Stimulated activated CD8-positive, alpha-beta memory T cell treated with anti-CD3 and anti-CD28 coated beads, Interleukin-4, amount 100 ng/mL, for 1 hour (primary cell): ENCODE data around the gene GYG2.
"Not testable (repeated sequence)": the region's sequence is repeated elsewhere in the genome, so short reads cannot be mapped to it uniquely, and the experiment has no call there.

Experiments
- DNase-seq, 2 donors: peaks; one replicate each; pipeline ENCODE4 v3.0.0-alpha.2; 2020; ENCODE audit warnings: low read depth in 2 of 2, low spot score in 1 of 2

The GYG2 gene

GRCh38 chrX:2898846-2899512 is 70.2 kb downstream of the GYG2 start:
- no peak for DNase-seq

GRCh38 chrX:2901367-2902036 is 72.8 kb downstream of the GYG2 start:
- DNase-seq = no peak

- no peak for DNase-seq
Measured at GRCh38 chrX:2902841-2903240, 74.1 kb downstream of the GYG2 start.

DNA sequence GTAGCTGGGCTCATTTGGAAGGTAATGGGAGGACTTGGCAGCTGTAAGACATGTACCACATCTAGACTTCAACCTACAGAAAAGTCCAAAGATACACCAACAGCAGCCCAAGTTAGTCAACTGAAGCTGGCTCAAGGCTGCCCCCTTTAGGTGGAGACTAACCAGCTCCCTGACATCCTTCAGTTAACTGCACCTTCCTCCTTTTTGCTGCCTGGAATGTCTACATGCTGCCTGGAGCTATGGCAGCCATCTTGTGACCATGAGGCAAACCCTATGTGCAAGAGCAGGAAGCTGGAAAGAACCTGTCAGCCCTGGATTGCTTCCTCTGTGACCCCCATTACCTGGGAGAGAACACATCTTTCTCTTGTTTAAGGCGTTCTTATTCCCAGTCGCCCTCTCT is 74.6 kb downstream of the GYG2 start:
- no peak for DNase-seq

- no peak for DNase-seq
Measured at GRCh38 chrX:2907295-2907694, 78.6 kb downstream of the GYG2 start.

- DNase-seq = no peak
Measured at GRCh38 chrX:2908125-2908685, 79.5 kb downstream of the GYG2 start.

DNA sequence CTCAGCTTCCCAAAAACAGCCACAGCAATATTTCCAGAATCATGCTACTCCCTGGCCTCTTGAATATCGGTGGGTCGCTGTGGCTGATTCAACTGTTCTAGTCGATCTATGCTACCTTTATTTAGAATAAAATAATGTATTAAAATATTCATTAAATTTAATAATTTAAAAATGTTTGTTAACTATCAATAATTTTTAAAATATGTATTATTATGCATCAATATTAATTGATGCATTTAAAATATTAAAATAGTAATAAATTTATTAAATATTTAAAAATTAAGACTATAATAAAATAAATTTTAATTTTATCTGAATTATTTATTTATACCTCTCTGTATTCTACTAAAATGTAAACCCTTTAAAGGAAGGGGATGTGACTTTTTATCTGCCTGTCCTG is 81.4 kb downstream of the GYG2 start:
- DNase-seq = no peak

GRCh38 chrX:2913118-2913517 is 84.4 kb downstream of the GYG2 start:
- DNase-seq = no peak

- DNase-seq = no peak
Measured at GRCh38 chrX:2917767-2918166, 89.0 kb downstream of the GYG2 start.

GRCh38 chrX:2921193-2921592 is 92.5 kb downstream of the GYG2 start:
- DNase-seq = no peak

DNA sequence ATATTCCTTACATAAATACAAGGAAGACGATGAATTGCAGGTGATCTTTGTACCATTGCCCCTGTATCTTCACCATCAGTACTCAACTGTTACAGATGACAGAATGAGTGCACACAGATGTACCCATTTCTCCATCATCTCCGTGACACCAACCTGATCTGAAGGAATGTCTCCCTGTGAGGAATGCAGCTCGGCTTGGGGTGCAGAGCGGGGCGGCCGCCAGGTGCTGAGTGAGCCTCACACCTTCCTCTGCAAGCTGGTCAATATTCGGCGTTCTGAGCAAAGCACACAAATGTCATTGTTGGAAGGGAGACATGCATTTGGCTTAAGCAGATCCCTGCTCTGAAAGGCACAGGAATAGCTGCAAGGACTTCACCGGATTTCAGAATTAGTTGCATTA is 93.0 kb downstream of the GYG2 start:
- DNase-seq = no peak

- DNase-seq = no peak
Measured at GRCh38 chrX:2924151-2924550, 95.4 kb downstream of the GYG2 start.

DNA sequence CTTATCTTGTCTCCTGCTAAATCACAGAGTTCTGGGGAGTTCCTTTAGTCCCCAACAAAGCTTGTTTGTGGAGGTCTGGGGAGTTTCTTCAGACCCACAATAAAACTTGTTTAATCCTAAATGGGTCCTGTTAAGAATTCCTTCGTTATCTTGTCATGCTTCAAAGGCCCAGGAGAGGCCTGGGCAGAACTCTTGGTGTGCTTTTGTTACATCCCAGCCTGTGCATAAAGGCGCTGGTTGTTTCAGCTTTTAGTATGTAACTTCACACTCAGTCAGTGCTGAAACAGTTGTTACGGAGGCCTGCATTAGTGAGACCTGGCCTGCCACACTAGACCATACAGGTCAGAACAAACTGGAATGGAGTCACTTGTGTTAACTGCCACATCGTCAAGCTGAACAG is 97.5 kb downstream of the GYG2 start:
- DNase-seq = not testable (repeated sequence)

GRCh38 chrX:2926664-2927275 is 98.0 kb downstream of the GYG2 start:
- DNase-seq = no peak

GRCh38 chrX:2928191-2928582 is 99.5 kb downstream of the GYG2 start:
- no peak for DNase-seq

DNA sequence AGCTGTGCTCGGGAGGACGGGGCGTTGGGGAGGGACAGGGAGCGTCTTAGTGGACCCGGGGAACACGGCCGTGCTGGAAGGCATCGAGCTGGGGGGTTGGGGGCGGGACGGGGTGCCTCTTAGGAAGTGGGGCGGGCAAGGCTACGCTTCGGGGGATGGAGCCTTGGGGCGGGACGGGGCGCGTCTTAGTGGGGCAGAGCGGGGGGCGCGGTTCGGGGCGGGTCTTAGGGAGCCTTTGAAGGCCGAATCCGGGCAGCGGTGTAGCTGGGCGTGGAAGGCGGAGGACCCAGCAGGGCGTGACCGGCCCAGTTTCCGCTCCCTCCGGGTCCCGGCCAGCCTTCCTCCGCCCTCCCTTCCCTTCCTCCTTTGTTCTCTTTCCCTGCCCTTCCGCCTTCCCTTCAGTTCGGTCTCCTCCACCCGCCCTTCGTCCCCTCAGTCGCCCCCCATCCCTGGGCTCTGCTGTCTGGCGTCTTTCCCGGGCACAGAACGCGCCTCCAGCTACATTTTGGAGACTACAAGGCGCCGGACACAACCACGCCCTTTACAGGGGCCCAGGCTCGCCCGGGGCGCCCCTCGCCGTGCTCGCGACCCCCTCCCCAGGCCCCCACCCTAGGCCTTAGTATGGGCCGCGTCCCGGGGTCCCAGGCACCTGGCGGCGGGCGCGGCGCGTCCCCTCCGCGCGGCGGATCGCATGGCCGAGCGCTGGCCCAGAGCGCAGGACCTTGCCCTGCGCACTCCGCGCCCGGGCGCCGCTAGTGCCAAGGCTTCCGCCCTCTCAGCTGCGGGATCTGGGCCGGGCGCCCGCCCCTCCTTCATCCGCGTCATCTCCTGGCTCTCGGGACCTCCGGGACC is 100.1 kb downstream of the GYG2 start, which contains the start of gene ARSD:
Gene ARSD (minus strand): TSS at position 757 of the 852 bp plus-strand sequence. CDS start 64 bp downstream, at position 693.
- DNase-seq = peak; percentile 6 to 27

- no peak for DNase-seq
Measured at GRCh38 chrX:2931155-2931554, 102.4 kb downstream of the GYG2 start.

DNA sequence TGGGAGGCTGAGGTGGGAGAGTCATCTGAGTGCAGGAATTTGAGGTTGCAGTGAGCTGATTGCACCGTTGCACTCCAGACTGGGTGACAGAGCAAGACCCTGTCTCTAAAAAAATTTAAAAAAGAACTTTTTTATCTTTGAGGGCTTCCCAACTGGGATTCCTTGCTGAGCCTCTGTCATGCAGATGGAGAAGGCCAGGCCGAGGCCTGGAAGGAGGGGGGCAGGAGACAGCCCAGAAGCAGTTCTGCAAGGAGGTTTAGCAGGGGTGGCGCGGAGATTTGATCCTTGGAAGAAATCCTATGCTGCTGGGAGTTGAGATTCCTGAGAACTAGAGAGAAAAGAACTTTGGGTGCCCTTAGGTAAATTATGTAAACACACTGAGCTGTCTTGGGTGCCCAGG is 102.9 kb downstream of the GYG2 start:
- no peak for DNase-seq
